ENCODE results near the gene ADCY4.

Gene ADCY4

DNA sequence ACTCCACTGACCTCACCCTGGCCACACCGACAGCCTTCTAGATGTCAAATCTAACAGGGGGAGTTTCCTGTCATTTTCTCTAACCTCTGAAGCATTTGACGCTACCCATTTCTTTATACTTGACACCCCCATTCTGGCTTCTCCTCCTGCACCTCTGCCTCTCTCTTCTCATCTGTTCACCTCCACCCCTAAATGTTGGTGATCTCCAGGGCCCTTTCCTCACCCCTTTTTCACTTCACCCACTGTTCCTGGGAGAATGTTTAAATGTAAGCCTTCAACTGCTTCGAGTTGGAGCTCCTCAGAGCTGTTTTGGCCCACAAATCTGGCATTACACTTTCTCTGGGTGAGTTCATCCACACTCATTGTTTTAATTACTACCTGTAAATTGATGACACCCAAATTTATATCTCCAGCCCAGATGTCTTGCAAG lies 63.0 kb downstream of the ADCY4 start:
- DNase-seq: no peak

DNA sequence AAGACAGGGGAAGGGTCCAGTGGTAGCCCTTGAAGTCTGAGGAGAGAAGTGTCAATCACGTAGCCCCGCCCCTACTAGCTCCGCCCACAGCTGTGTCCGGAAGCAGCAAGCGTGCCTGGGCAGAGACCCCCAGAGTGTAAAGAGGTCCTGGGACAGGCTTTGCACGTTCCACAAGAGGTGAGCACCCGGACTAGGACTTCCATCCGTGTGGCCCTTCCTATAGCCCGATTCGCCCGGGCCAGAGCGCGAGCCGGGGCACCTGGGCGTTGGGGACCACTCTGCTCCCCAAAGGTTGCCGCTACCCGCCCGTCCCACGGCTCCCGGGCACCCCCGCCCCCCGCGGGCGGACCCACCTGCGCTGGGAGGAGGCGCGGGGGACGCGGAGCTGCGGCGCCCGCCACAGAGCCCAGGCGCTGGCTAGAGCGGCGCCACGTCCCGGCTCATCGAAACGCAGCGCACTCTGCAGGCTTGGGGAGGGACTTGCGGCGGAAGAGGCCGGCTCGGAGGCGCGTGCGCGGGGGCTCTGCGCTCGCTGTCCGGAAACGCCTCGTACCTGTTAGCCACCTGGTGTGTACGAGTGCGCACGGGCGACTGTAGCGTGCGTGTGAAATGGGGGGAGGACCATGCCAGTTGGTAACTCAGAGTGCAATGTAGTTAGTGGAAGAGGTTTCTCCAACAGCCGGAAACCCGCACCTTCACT lies 63.6 kb downstream of the ADCY4 start, which contains the start of gene RABGGTA:
TSS of gene RABGGTA (minus strand) at position 464 of the 700 bp plus-strand sequence. CDS start 482 bp downstream, outside the sequence.
- peak; percentile 92 to 96 for DNase-seq

DNA sequence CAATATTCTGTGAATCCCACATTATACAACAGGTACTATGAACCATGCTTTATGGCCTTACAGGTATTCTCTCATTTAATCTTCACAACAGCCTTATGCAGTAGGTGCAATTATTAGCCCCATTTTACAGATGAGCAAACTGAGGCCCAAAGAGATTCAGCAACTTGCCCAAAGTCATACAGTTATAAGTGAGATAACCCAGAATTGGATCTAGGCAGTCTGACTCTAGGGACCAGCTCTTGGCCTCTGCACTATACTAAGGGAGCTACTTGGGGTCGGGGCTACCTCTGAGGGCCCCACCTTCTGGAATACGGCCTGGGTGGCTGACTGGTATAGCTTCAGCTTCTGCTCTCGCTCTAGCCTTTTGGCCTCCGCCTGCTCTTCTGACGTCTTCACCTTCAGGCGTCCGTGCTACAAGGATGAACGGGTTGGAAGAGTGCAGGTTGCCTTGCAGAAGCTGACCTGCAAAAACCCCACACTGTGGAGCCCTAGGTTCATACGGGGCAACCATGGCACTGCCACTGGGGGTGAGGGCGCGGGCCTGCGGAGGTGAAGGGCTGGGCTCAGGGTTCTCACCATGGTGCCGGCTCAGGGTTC lies 64.2 kb downstream of the ADCY4 start:
- DNase-seq: peak; percentile 57 to 63

DNA sequence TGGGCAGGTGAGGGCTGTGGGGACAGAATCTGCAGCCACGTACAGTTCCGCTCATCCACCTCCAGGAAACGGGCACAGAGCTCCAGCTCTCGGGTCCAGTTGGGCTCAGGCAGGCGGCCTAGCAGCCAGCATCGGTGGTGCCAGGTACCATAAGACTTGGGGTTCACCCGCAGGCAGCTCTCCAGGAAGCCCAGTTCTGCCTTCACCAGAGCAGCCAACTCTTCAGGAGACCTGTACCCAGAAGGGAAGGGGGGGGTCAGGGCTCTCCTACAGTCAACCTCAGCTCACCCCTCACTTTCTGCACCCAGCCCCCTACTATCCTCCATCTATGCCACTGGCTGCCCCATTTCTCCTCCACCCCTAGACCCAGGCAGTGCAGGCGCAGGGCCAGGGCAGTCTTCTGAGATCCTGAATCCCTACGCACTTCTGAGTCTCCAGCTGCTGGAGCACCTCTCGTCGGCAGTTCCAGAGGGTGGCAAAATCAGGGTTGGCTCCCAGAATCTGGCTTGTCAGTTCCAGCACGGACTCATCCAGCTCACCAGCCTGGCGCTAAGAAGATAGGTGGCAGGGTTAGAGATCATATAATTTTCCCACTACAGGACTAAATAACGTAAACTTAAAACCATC lies 64.8 kb downstream of the ADCY4 start:
- no peak for DNase-seq

DNA sequence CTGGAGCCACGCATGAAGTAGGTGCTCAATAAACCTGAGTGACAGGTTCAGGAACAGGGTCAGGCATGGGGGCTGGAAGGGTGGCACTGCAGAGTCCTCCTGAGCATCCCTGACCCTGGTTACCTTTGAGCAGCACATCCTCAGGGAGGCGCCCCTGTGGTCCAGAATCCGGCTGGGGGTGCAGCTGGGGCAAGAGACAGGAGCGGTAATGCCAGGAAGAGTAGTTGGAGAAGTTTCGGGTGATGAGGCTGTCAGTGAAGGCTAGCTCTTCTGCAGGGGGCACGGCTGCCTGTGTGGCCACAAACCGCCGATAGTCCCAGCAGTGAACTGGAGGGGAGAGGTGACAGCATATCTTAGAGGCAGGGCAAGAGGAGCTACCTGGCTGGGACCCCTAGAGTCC lies 65.5 kb downstream of the ADCY4 start:
- no peak for DNase-seq

Data from NCI-H524 (cell line).